ENCODE measurements around the gene TAS2R5. TPM values are rescaled to one million over a fixed set of nuclear protein-coding genes. Genes with fewer than 3 reads are reported as not detected.

Gene TAS2R5
- total RNA-seq, 1 donor from 2014 or later: 2.2 TPM

- DNase-seq: no peak
- TF ChIP-seq, protein P1, sequence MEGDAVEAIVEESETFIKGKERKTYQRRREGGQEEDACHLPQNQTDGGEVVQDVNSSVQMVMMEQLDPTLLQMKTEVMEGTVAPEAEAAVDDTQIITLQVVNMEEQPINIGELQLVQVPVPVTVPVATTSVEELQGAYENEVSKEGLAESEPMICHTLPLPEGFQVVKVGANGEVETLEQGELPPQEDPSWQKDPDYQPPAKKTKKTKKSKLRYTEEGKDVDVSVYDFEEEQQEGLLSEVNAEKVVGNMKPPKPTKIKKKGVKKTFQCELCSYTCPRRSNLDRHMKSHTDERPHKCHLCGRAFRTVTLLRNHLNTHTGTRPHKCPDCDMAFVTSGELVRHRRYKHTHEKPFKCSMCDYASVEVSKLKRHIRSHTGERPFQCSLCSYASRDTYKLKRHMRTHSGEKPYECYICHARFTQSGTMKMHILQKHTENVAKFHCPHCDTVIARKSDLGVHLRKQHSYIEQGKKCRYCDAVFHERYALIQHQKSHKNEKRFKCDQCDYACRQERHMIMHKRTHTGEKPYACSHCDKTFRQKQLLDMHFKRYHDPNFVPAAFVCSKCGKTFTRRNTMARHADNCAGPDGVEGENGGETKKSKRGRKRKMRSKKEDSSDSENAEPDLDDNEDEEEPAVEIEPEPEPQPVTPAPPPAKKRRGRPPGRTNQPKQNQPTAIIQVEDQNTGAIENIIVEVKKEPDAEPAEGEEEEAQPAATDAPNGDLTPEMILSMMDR (IDR thresholded peaks at IDR 0.05): no peak
- intact Hi-C loops (cut with DNase I): no loop called here
Observed at GRCh38 chr7:141840708-141841107, 50.7 kb downstream of the TAS2R5 start.

More at GRCh38 chr7:141840708-141841107, 50.7 kb downstream of the TAS2R5 start:
- Histone ChIP-seq H3K27ac (no peak overlapping the region), H3K36me3 (no peaks in the 10 kb centered on the region), H3K9me3 (no peaks in the 10 kb centered on the region), H3K27me3 (no peaks in the 10 kb centered on the region), H3K4me3 (no peak overlapping the region), H3K4me1 (no peaks in the 10 kb centered on the region)
- ATAC-seq: no peak

Other genes starting within 250 kb of the TAS2R5 start
- 17.5 TPM for gene AGK, start 238.8 kb upstream of the TAS2R5 start, total RNA-seq
- 40.2 TPM for gene DENND11, start 88.1 kb upstream of the TAS2R5 start, total RNA-seq
- not detected for gene WEE2, start 81.9 kb upstream of the TAS2R5 start, total RNA-seq
- 64.9 TPM for gene SSBP1, start 51.9 kb upstream of the TAS2R5 start, total RNA-seq
- gene TAS2R3, start 26.1 kb upstream of the TAS2R5 start, total RNA-seq: 1.6 TPM
- gene TAS2R4, start 13.5 kb upstream of the TAS2R5 start, total RNA-seq: 2.2 TPM
- not detected for gene PRSS37, start 51.3 kb downstream of the TAS2R5 start, total RNA-seq
- gene OR9A4, start 126.2 kb downstream of the TAS2R5 start, total RNA-seq: 0.20 TPM
- 10.6 TPM for gene CLEC5A, start 156.8 kb downstream of the TAS2R5 start, total RNA-seq
- gene TAS2R38, start 183.6 kb downstream of the TAS2R5 start, total RNA-seq: not detected
- gene MGAM, start 205.7 kb downstream of the TAS2R5 start, total RNA-seq: 7.2 TPM